HG03175 (cell line): ENCODE data around the gene CPTP.
"Not testable (repeated sequence)": the region's sequence is repeated elsewhere in the genome, so short reads cannot be mapped to it uniquely, and the experiment has no call there.

Experiments
- ATAC-seq: cut with Tn5 transposase; IDR thresholded peaks from one replicate; pipeline ENCODE4 v1.9.1; 2021; ENCODE audit warnings: mild to moderate bottlenecking, moderate library complexity; ENCODE audit not compliant: unreplicated experiment

The CPTP gene

GRCh38 chr1:1305300-1306069 is 19.1 kb upstream of the CPTP start:
- no peak for ATAC-seq

GRCh38 chr1:1306070-1306660 is 18.4 kb upstream of the CPTP start:
- ATAC-seq = no peak

GRCh38 chr1:1306661-1307260 is 17.8 kb upstream of the CPTP start:
- ATAC-seq = no peak

- no peak for ATAC-seq
These were observed 17.2 kb upstream of the CPTP start for GRCh38 chr1:1307261-1307922.

GRCh38 chr1:1307923-1308755 is 16.5 kb upstream of the CPTP start, which contains the start of the genes ACAP3 and PUSL1:
Gene ACAP3 (minus strand): TSS chr1:1307930. CDS start chr1:1307815, 115 bp downstream.
Gene PUSL1 (plus strand): TSS chr1:1308597. CDS start chr1:1308644, 47 bp downstream.
- ATAC-seq = peak; percentile 63

- ATAC-seq = peak; percentile 2
These were observed 15.8 kb upstream of the CPTP start for GRCh38 chr1:1308756-1309250.

- no peak for ATAC-seq
These were observed 15.1 kb upstream of the CPTP start for GRCh38 chr1:1309251-1310108.

- no peak for ATAC-seq
These were observed 14.6 kb upstream of the CPTP start for GRCh38 chr1:1310109-1310385.

GRCh38 chr1:1310476-1311053 is 14.0 kb upstream of the CPTP start:
- no peak for ATAC-seq

- no peak for ATAC-seq
These were observed 13.2 kb upstream of the CPTP start for GRCh38 chr1:1311107-1312104.

GRCh38 chr1:1312450-1313314 is 11.9 kb upstream of the CPTP start:
- no peak for ATAC-seq

GRCh38 chr1:1313500-1314236 is 10.9 kb upstream of the CPTP start:
- no peak for ATAC-seq

GRCh38 chr1:1314237-1314586 is 10.4 kb upstream of the CPTP start:
- ATAC-seq = no peak

- no peak for ATAC-seq
These were observed 9.8 kb upstream of the CPTP start for GRCh38 chr1:1314678-1315335.

GRCh38 chr1:1315435-1315954 is 9.1 kb upstream of the CPTP start:
- no peak for ATAC-seq

GRCh38 chr1:1316199-1316598 is 8.4 kb upstream of the CPTP start:
- ATAC-seq = not testable (repeated sequence)
